Stimulated activated CD4-positive, alpha-beta T cell treated with anti-CD3 and anti-CD28 coated beads, Interleukin-15, amount 100 ng/mL, for 48 hours (primary cell): Measurements from ENCODE around the gene HDAC4.

Experiments
- DNase-seq, 2 donors: peaks; one replicate each; pipeline ENCODE4 v3.0.0-alpha.2; 2020; ENCODE audit warnings: low read depth in 2 of 2

HDAC4 gene

GRCh38 chr2:239429473-239430350 is 28.9 kb upstream of the HDAC4 start:
- no peak for DNase-seq

- no peak for DNase-seq
Observed at GRCh38 chr2:239425631-239426030, 24.8 kb upstream of the HDAC4 start.

DNA sequence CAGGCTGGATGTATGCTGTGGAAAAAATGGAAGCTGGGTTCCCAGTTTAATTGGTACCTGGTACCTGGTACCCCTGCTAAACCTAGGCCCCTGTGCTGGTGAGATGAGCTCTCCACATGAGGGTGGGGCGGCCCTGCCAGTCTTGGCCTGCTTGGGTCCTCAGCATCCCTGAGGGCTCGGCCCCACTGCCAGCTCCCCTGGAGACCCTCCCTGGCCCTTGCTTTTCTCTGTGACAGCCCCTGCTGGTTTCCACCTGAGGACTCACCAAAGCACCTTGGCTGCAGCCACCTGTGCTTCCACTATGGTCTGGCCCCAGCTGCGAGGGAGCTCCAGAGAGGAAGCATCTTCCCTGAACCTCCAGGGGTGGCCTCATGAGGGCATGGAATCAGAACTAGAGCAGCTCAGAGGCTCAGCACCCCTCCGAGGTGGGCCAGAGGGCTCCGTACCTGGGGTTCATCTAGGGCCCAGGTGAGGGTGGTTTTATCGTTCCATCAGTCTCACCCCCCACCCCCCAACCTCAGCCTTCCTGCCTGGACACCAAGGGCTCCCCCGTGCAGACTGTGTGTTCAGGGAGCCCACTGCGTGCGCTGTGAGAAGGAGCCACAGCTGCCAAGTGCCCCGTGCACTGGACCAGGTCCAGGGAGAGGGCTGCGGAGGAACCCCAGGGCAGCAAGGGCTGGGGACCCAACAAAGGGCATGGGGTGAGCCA is 23.7 kb upstream of the HDAC4 start:
- no peak for DNase-seq

GRCh38 chr2:239423551-239423950 is 22.7 kb upstream of the HDAC4 start:
- no peak for DNase-seq

DNA sequence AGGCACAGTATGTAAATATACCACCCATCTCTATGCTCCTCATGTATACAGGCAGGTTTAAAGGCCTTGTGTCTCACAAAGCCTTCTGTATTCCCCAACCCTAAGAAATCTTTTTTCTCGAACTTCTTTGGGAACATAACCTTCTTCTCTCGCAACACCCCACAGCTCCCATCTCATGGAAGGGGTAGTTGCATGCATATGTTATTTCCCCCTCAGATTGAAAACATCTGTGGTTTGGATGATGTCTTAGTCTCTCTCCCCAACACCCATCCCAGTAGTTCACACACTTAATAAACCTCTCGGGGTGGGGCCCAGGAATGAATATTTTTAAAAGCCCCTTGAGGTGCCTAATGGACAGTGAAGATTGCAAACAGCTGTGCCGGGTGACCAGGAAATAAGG is 21.0 kb upstream of the HDAC4 start:
- no peak for DNase-seq

DNA sequence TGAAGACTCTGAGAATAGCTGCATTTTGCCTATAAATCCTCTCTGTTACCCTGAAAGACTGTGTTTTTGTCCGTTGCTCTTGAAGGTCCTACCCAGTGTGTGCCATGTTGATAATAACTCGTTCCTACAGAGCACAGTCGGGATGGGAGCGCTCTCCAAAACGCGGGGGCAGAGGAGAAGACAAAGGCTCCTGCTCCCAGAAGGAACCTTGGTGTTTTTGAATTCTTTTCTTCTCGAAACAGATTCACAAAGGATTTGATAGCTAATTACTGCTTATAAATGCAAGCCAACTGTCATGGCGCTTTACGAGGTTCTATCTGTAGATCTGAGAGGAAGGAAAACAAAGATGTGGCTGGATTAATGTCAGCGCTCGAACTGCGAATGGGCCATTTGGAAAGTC is 19.3 kb upstream of the HDAC4 start:
- no peak for DNase-seq

- no peak for DNase-seq
Observed at GRCh38 chr2:239418918-239419317, 18.1 kb upstream of the HDAC4 start.

DNA sequence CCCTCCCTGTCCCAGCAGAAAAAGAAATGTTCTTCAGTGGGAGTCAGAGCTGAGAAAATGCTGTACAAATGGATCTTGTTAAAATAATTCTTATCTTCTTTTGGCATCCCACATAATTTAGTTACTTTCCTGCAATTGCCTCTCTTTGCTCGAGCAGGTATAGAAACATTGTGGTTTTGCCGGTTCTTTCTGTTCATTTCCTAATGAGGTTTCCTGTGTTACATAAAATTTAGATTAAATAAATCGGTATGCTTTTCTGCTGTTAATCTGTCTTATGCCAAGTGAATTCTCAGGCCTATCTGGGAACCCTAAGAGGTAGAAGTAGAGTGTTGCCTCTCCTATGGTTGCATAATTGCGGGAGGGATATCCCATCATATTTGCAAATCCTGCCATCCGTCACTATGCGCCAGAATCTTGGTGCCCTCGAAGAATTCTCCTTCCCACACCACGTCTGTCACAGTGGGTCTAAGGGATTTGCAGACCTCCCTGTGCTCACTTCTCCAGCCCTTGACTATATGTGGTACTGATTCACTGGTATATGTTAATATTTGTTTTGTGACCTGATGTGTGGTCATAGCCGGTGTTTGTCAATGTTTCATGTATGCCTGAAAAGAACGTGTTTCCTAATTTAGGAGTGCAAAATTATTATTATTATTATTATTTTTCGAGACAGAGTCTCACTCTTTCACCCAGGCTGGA is 12.2 kb upstream of the HDAC4 start:
- DNase-seq: no peak

DNA sequence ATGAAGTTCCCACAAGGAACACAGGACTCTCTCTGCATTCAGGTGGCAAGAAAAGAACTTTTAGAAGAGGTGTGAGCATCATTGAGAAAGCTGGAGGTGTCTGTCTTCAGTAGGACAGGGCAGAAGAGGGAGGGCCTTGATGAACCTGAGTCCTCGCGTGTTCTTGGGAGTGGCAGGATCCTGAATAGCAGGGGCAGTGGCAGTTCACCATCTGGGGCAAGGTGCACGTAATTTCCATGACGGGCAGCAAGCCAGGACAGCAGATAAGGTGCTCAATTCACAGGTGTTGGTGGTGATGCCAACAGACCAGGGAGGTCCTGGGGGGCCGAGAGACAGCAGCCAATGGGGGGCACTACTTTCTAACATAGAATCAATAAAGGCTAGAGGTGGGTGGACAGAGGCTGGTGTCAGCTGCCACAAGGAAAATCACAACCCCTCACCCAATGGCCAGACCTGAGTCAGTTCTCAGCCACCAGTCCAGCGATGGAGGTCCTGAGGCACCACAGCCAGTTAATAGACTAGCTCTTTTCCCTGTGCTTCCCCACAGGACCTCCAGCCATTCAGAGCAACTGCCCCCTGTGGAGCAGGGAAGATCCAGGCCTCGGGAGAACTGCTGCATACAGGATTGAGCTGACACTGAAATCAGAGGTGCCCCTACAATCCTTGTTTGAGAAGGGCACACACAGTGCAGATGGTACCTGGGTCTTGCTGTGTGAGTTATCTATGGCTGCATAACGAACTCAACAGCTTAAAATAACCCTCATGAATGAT is 10.9 kb upstream of the HDAC4 start:
- DNase-seq: no peak

- DNase-seq: no peak
Observed at GRCh38 chr2:239411117-239411516, 10.3 kb upstream of the HDAC4 start.

DNA sequence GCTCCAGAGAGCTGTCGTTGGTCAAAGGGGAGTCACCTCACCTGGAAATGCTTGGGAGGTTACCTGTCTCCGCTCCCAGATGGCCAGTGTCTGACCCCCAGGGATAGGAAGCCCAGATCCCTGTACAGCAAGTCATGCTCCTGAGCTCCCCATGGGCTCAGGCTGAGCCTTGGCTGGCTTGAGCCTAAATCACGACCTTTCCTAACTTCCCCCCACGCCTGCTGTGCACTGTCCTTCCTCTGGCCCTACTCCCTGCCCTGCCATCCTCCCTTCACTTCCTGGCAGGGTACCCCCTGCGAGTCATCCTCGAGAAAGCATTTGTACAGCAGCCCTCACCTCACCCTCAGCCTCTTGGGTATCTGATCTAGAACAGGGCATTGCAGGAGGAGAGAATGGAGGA is 9.2 kb upstream of the HDAC4 start:
- no peak for DNase-seq

- no peak for DNase-seq
Observed at GRCh38 chr2:239407112-239407511, 6.3 kb upstream of the HDAC4 start.

DNA sequence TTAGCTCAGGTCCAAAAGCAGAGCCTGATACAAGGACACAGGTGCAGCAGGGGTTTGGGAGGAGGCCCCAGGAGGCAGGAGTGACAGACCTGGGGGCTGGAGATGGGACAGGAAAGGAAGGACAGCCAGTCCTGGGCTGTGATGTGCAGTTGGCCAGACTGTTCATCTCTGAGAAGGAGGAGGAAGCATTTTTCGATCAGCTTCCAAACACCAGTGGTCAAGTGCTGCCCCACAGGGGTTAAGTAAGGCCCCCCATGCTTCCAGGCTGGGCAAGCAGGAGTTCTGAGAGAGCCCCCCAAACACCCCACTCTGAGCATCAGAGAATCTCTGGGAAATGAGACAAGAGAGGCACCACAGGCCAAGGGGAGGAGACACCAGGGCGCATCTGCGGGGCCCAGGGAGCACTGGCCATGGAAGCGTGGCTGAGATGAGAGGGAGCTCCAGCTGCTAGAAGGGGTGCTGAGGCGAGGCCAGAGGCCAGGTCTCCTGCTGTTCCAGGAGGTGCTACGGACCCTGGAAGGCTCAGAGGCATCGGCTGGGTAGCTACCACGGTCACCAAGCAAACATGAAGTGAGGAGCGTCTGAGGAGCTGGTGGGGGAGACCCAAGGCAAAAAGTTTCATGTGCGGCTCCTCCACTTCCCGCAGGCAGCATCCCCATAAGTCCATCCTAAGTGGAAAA is 5.6 kb upstream of the HDAC4 start:
- no peak for DNase-seq

DNA sequence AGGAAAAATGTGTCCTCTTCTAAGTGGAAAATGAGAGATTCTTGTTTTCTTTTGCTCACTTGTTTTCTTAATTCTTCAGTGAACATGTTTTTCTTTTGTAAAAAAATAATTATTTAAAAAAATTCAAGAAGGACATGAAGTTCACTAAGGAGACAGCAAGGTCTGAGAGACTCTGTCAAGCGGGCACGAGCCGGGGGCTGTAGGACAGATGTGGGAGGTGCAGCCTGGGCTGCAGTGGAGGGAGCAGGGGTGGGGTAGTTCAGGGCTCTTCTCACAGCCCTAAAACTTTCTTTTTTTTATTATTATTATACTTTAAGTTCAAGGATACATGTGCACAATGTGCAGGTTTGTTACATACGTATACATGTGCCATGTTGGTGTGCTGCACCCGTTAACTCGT is 4.3 kb upstream of the HDAC4 start:
- DNase-seq: no peak

DNA sequence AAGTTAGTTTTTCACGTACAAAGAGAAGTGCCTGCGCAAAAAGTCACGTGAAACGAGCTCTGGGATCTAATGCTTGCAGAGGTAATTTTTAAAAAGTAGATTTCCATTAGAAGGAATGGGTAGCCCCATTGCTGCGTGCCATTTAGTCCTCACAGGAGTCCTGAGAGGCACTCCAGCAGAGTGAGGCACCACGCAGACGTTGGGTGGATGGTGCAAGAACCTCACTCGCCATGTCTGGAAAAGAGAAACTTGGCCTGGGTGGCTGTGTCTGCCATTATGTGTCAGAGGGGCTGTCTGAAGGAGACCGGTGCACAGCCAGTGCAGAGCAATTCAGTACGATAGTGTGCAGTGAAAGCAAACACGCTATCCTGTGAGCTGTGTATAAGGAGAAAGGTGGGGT is 1.8 kb upstream of the HDAC4 start:
- no peak for DNase-seq

GRCh38 chr2:239401881-239402233 is 1.0 kb upstream of the HDAC4 start:
- DNase-seq: peak in 1 of 2 donors; percentile 39

DNA sequence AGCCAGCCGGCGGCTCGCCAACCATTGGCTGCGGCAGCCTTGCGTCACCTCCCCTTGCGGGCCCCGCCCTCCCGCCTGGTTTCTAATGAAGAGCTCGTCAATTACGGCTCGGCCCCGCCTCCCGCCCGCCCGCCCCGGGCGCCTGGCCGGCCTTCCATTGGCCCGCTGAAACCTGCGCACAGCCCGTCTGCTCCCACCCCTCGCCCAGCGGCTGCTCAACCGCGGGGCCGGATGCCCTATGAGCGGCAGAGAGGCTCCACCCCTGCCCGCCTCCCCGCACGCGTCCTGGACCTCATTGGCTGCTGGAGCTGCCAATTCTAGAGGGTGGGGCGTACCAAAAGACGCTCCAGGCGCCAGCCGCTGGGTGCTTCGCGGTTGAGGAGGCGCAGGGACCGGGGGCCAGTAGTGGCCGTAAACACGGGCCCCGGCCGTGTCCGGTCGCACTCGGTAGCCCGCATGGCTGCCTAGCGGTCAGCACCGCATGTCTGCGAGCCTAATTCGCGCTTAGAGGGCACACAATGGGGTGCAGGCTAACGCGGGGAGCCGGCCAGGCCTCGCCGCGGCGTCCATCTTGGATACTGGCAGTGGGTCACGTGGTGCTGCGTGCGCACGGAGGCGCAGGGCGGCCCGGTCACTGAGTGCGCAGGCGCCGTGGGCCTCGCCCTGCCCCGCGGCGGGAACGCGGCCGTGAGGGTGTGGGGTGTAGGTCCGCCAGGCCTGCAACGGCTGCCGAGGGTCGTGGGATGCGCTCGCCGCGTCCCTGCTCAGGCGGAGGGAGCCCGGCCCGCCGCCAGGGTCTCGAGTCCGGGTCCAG is 454 bp upstream of the HDAC4 start:
- DNase-seq: peak; percentile 98

- DNase-seq: no peak
Observed at GRCh38 chr2:239399921-239400595, 762 bp downstream of the HDAC4 start.

GRCh38 chr2:239399433-239399920 is 1.3 kb downstream of the HDAC4 start:
- DNase-seq: no peak

DNA sequence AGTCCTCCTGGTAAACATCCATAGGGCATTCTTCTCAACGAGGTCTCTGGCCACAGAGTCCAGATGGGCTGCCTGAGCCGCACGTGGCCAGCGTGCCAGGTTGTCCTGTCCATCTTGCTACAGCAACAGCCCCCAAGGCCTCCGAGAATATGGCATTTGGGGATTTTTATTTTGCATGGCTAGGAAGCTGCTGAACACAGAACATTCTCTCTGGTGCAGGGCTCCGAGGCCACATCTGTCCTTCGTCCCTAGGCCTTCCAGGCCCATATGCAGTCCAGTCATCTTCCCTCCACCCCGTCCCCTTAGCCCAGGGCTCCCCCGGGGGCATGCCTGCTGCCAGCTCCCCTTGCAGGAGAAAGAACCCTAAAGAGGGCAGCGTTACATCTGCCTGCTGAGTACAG is 2.3 kb downstream of the HDAC4 start:
- no peak for DNase-seq
